GM12878 (cell line): Measurements from ENCODE around the gene CDK5RAP1. TPM values are rescaled to one million over a fixed set of nuclear protein-coding genes. Genes with fewer than 3 reads are reported as not detected.

Source experiments
- ATAC-seq: fragments of 200-7000 bp; cut with Tn5 transposase; 3 replicates; pipeline ENCODE4 v1.9.1; 2020; ENCODE audit warnings: mild to moderate bottlenecking, moderate library complexity
- BruUV-seq: library from RNA; stranded (reverse); fragments of 400-500 nt; replicated peaks from 2 replicates; lab custom pipeline; 2021; lab: Mats Ljungman, UMichigan
- CTCF ChIA-PET: fragments of 300-600 bp; sonication (Branson Sonifier 250); formaldehyde crosslinking; extraction: SDS; loops from one replicate; lab custom pipeline; 2021; ENCODE audit warnings: inconsistent platforms; lab: Yijun Ruan, JAX
- POLR2A ChIA-PET: fragments of 350-600 bp; formaldehyde crosslinking; extraction: SDS; loops from one replicate; lab custom pipeline; 2021; ENCODE audit warnings: inconsistent platforms; lab: Charles Lee
- RAD21 ChIA-PET: fragments of 300-600 bp; sonication (Branson Sonifier 250); formaldehyde crosslinking; loops from one replicate; lab custom pipeline; 2023; ENCODE audit warnings: antibody characterized with exemption; ENCODE audit not compliant: unreplicated experiment; lab: Charles Lee
- SMC1A ChIA-PET: fragments of 300-600 bp; sonication (Branson Sonifier 250); formaldehyde crosslinking; loops from one replicate; lab custom pipeline; 2023; ENCODE audit not compliant: unreplicated experiment, uncharacterized antibody; lab: Charles Lee
- DNase-seq: peaks from one replicate; pipeline ENCODE4 v3.0.0-alpha.2; 2011; ENCODE audit warnings: low read depth, low spot score
- FAIRE-seq: peaks from 3 replicates; lab custom pipeline; 2011; peaks lifted over from hg19 to GRCh38; lab: Jason Lieb, UNC
- H2AFZ ChIP-seq: 2 replicates; pipeline ENCODE4 v1.6.0; 2011; ENCODE audit warnings: low read depth, low read length, control low read depth; ENCODE audit not compliant: control insufficient read depth
- H3K27ac ChIP-seq: 2 replicates; pipeline ENCODE4 v1.5.1; 2011; ENCODE audit warnings: control low read depth; ENCODE audit not compliant: control insufficient read depth, insufficient read depth
- H3K27me3 ChIP-seq, 2 experiments: replicated peaks in 1 of 2; 2 replicates each; pipeline versions ENCODE4 v1.6.0 to v1.6.1; 2011; ENCODE audit warnings: low read length in 1 of 2; ENCODE audit not compliant: control insufficient read depth in 2 of 2, insufficient read depth in 2 of 2
- H3K36me3 ChIP-seq, 2 experiments: 2 replicates each; pipeline ENCODE4 v1.5.1; 2011; ENCODE audit warnings: low read length in 1 of 2; ENCODE audit not compliant: control insufficient read depth in 2 of 2, insufficient read depth in 2 of 2
- H3K4me1 ChIP-seq: 2 replicates; pipeline ENCODE4 v1.6.1; 2011; ENCODE audit warnings: mild to moderate bottlenecking, low read length, moderate library complexity, mixed read lengths; ENCODE audit not compliant: control insufficient read depth, insufficient read depth
- H3K4me2 ChIP-seq: 2 replicates; pipeline ENCODE4 v1.6.0; 2011; ENCODE audit warnings: control low read depth; ENCODE audit not compliant: control insufficient read depth, insufficient read depth
- H3K4me3 ChIP-seq: fragments of 200-600 bp; sonication (generic); 2 replicates; pipeline ENCODE4 v1.5.1; 2016
- H3K79me2 ChIP-seq: 2 replicates; pipeline ENCODE4 v1.6.0; 2011; ENCODE audit warnings: low read length; ENCODE audit not compliant: control insufficient read depth, insufficient read depth
- H3K9ac ChIP-seq: 2 replicates; pipeline ENCODE4 v1.8.0; 2011; ENCODE audit warnings: low read length, control low read depth, mixed read lengths; ENCODE audit not compliant: control insufficient read depth, insufficient read depth
- H3K9me3 ChIP-seq: replicated peaks from 3 replicates; pipeline ENCODE4 v1.5.1; 2011; ENCODE audit warnings: mild to moderate bottlenecking, low read length; ENCODE audit not compliant: control insufficient read depth, insufficient read depth
- H4K20me1 ChIP-seq: 2 replicates; pipeline ENCODE4 v1.6.0; 2011; ENCODE audit not compliant: control insufficient read depth, insufficient read depth
- BRCA1 ChIP-seq: IDR thresholded peaks from 2 replicates; pipeline ENCODE4 v1.6.1; 2011; ENCODE audit warnings: low read depth, low read length, improper control_type of control experiment
- CHD1 ChIP-seq: IDR thresholded peaks from 2 replicates; pipeline ENCODE4 v1.6.1; 2012; ENCODE audit warnings: low read depth, low read length, improper control_type of control experiment
- CREM ChIP-seq: IDR thresholded peaks from 2 replicates; pipeline ENCODE4 v1.6.1; 2014; ENCODE audit warnings: antibody characterized with exemption, low read depth
- FOXK2 ChIP-seq: fragments of 450-650 bp; IDR thresholded peaks from 2 replicates; pipeline ENCODE4 v1.6.1; 2017; ENCODE audit warnings: mild to moderate bottlenecking, moderate library complexity
- JUNB ChIP-seq: IDR thresholded peaks from 2 replicates; pipeline ENCODE4 v1.6.1; 2016; ENCODE audit warnings: antibody characterized with exemption, mild to moderate bottlenecking
- NR2C1 ChIP-seq: fragments of 450-650 bp; IDR thresholded peaks from 2 replicates; pipeline ENCODE4 v1.6.1; 2017; ENCODE audit warnings: antibody characterized with exemption, mild to moderate bottlenecking, moderate library complexity
- NR2C2 ChIP-seq: IDR thresholded peaks from 2 replicates; pipeline ENCODE4 v1.6.1; 2011; ENCODE audit warnings: borderline replicate concordance, low read depth; ENCODE audit not compliant: control insufficient read depth, insufficient read length
- SUZ12 ChIP-seq: fragments of 200-600 bp; sonication (generic); IDR thresholded peaks from one replicate; pipeline ENCODE4 v1.6.1; 2018; ENCODE audit warnings: antibody characterized with exemption, mild to moderate bottlenecking; ENCODE audit not compliant: unreplicated experiment
- ZNF24 ChIP-seq: fragments of 450-650 bp; IDR thresholded peaks from 2 replicates; pipeline ENCODE4 v1.6.1; 2017; ENCODE audit warnings: antibody characterized with exemption, mild to moderate bottlenecking
- ZNF384 ChIP-seq: IDR thresholded peaks from 2 replicates; pipeline ENCODE4 v1.6.1; 2012; ENCODE audit warnings: low read depth, mild to moderate bottlenecking, low read length, improper control_type of control experiment, borderline replicate concordance
- WGBS: methylation state at CpG from one replicate; pipeline ENCODE4 v1.1.6; 2016; ENCODE audit warnings: low lambda C conversion rate; ENCODE audit not compliant: insufficient replicate concordance, insufficient coverage; ENCODE audit errors: missing lambda C conversion rate; 5-methylcytosine and 5-hydroxymethylcytosine counted together
- in situ Hi-C: fragments of 300-500 bp; cut with MboI; formaldehyde crosslinking; loops from 9 replicates; pipeline ENCODE4 v1.14.3; 2018; ENCODE audit warnings: mixed read lengths
- intact Hi-C: fragments of 100-400 bp; cut with micrococcal nuclease; formaldehyde crosslinking; loops from one replicate; pipeline ENCODE4 v1.14.2; 2022; ENCODE audit not compliant: unreplicated experiment
- polyA plus RNA-seq, 11 experiments: library from polyadenylated mRNA; depleted of rRNA in 4 of 11; unstranded in 6 of 11; stranded (reverse) in 5 of 11; fragments of >200 nt; fragmentation: Nextera tagmentation in 4 of 11; fragmentation: Illumina TruSeq in 1 of 11; extraction: Ambion mirVana in 4 of 11; extraction: Trizol in 1 of 11; gene quantifications; 1 replicate in 1 of 11; 2 replicates in 10 of 11; pipeline versions ENCODE4 v1.2.1 to v1.2.3, GENCODE V29; 2011 to 2016; ENCODE audit warnings: inconsistent platforms in 2 of 11, missing spikeins in 2 of 11, low read depth in 1 of 11
- total RNA-seq, 4 experiments: library from RNA; depleted of rRNA in 3 of 4; stranded (reverse); fragments of >200 nt in 3 of 4; fragmentation: Illumina TruSeq in 1 of 4; extraction: Trizol in 1 of 4; gene quantifications; 2 replicates each; pipeline versions ENCODE4 v1.2.1 to v1.2.3, GENCODE V29; 2013 to 2021
- TF ChIP-seq, protein P1 (sequence below): fragments of 450-650 bp; conservative IDR thresholded peaks from 2 replicates; pipeline ENCODE4 v1.6.1; 2017; ENCODE audit warnings: mild to moderate bottlenecking, moderate library complexity

Gene CDK5RAP1
- total and polyA plus RNA-seq, 10 of the 15 experiments (the other 5 are each of a cell fraction or from before 2014, with no cell fraction given): 30.4 to 67.6 (median 38.8) TPM

DNA sequence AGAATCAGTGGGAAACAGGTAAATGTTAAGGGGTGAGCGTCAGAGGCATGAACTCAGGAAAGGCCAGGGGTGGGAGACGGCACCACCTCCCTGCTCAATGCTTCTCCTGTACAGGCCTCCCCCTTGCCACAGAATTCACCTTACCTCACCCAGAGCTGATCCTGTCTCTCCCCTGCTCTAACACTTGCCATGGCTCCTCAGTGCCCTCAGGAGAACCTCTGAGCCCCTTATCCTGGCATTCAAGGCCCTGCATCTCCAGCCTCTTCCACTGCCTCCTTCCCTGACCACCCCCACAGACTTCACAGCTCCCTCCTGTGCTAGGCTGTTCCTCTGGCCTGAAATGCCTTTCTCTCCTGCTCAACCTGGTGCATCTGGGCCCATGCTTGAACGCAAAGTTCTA lies 84.4 kb downstream of the CDK5RAP1 start:
- no peak for TF ChIP-seq CREM
- no peak for TF ChIP-seq CHD1
- no peak for TF ChIP-seq BRCA1
- no peak for TF ChIP-seq JUNB
- no peak for TF ChIP-seq ZNF384
- no peak for TF ChIP-seq FOXK2
- TF ChIP-seq NR2C2: no peak
- TF ChIP-seq, protein P1, sequence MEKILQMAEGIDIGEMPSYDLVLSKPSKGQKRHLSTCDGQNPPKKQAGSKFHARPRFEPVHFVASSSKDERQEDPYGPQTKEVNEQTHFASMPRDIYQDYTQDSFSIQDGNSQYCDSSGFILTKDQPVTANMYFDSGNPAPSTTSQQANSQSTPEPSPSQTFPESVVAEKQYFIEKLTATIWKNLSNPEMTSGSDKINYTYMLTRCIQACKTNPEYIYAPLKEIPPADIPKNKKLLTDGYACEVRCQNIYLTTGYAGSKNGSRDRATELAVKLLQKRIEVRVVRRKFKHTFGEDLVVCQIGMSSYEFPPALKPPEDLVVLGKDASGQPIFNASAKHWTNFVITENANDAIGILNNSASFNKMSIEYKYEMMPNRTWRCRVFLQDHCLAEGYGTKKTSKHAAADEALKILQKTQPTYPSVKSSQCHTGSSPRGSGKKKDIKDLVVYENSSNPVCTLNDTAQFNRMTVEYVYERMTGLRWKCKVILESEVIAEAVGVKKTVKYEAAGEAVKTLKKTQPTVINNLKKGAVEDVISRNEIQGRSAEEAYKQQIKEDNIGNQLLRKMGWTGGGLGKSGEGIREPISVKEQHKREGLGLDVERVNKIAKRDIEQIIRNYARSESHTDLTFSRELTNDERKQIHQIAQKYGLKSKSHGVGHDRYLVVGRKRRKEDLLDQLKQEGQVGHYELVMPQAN: no peak
- no peak for TF ChIP-seq NR2C1
- no peak for TF ChIP-seq SUZ12
- no peak for TF ChIP-seq ZNF24
- TF ChIP-seq, all 136 proteins: peak for 0
- no peaks in the 10 kb centered on the region for H3K9me3 ChIP-seq
- ChIA-PET RAD21 (no interaction called here), CTCF (interaction anchor here (1.9 kb wide), 1 partner anchor 16 kb away, joined by 5 read pairs; no protein-coding TSS in a partner anchor), POLR2A (no interaction called here), SMC1A (no interaction called here)
- H3K27ac ChIP-seq: no peak overlapping the region
- peaks cover 6 to 8% of the 10 kb centered on the region in 2 experiments; a peak in 3 of 4 replicates for H3K27me3 ChIP-seq
- intact Hi-C loops (no loop called here), in situ Hi-C loops (no loop called here)
- WGBS: 23% methylated on average over 3 of the region's 3 CpGs
- H3K4me2 ChIP-seq: no peak overlapping the region
- H4K20me1 ChIP-seq: no peaks in the 10 kb centered on the region
- ATAC-seq (no peak), DNase-seq (no peak), FAIRE-seq (no peak)
- no TSS peak for BruUV-seq
- H3K4me3 ChIP-seq: no peak overlapping the region
- no peak overlapping the region for H3K9ac ChIP-seq
- H3K79me2 ChIP-seq: no peaks in the 10 kb centered on the region
- H2AFZ ChIP-seq: no peak overlapping the region
- H3K4me1 ChIP-seq: no peaks in the 10 kb centered on the region
- H3K36me3 ChIP-seq: no peaks in the 10 kb centered on the region
